Measurements from ENCODE around the gene RBM17. TPM values are rescaled to one million over a fixed set of nuclear protein-coding genes. Genes with fewer than 3 reads are reported as not detected.
A peak's percentile ranks its signal among the peaks of the same experiment; 100 is the strongest.

The RBM17 gene
- total and polyA plus RNA-seq, 2 of the 4 experiments (the other 2 are of a cell fraction): 24.6 to 56.7 TPM

- no peak for TF ChIP-seq CEBPB (IDR thresholded peaks at IDR 0.05; ENCODE audit: low read depth, low read length)
- TF ChIP-seq MAFK (IDR thresholded peaks at IDR 0.05; ENCODE audit: low read depth, low read length): no peak
- no peak for TF ChIP-seq NFE2L2 (IDR thresholded peaks at IDR 0.05; ENCODE audit: low read depth, low read length)
- TF ChIP-seq SMC3 (IDR thresholded peaks at IDR 0.05; ENCODE audit: low read depth, low read length): no peak
Measured at GRCh38 chr10:6130848-6131470, 42.1 kb downstream of the RBM17 start (continued).

GRCh38 chr10:6133331-6134098 lies 44.7 kb downstream of the RBM17 start:
- no peak overlapping the region for H3K4me3 ChIP-seq (ENCODE audit: insufficient read depth, low read depth, low read length)
- H3K56ac ChIP-seq (ENCODE audit: extremely low read depth, insufficient read depth, low read length): no peak overlapping the region
- peaks cover 7% of the 10 kb centered on the region; the same call in 1 of the 2 replicates for H3K9me1 ChIP-seq (ENCODE audit: insufficient read depth, low read length)
- peak overlapping the region; percentile 33 for H2AFZ ChIP-seq (replicated peaks; ENCODE audit: low read length, poor library complexity)
- no peak overlapping the region for H2BK20ac ChIP-seq (ENCODE audit: low read depth, low read length)
- no peak overlapping the region for H3K27ac ChIP-seq (ENCODE audit: insufficient read depth, low read length)
- dilution Hi-C loops (cut with HindIII; ENCODE audit: low sequenced_read_pairs, unreplicated experiment): no loop called here
- in situ Hi-C loops (cut with MboI; ENCODE audit: low sequenced_read_pairs): loop anchor here (25.0 kb wide), 1 partner anchor 629 kb away; no protein-coding TSS in a partner anchor
- no peak for ATAC-seq (ENCODE audit: low read depth)
- H3K14ac ChIP-seq (replicated peaks; ENCODE audit: low read depth, low read length): no peak overlapping the region
- H2BK5ac ChIP-seq (ENCODE audit: low read depth, low read length, poor library complexity, severe bottlenecking): no peak overlapping the region
- no peak overlapping the region for H2BK120ac ChIP-seq (ENCODE audit: low read depth, low read length)
- H3K79me1 ChIP-seq (ENCODE audit: low read depth in 1 of 2, low read length in 2 of 2): no peaks in the 10 kb centered on the region
- DNase-seq: no peak
- H3K4ac ChIP-seq (ENCODE audit: low read depth, low read length): no peak overlapping the region
- no peak overlapping the region for H2BK15ac ChIP-seq (ENCODE audit: low read depth, low read length)
- H2AK9ac ChIP-seq (replicated peaks; ENCODE audit: low read depth, low read length, poor library complexity): peak overlapping the region; percentile 42
- peaks cover 23% of the 10 kb centered on the region for H3K4me1 ChIP-seq (ENCODE audit: control insufficient read depth, insufficient read depth, low read length)
- 89% methylated on average over 6 of the region's 22 CpGs; no CpG with 5 or more reads in 1 of the 2 experiments for WGBS, 2 experiments (ENCODE audit: extremely low coverage in 2 of 2, insufficient read length in 1 of 2)
- no peaks in the 10 kb centered on the region for H4K20me1 ChIP-seq (ENCODE audit: insufficient read depth, low read length)
- ChIA-PET POLR2A (ENCODE audit: unreplicated experiment) (no interaction called here), CTCF (no interaction called here)
- H3K9me3 ChIP-seq (ENCODE audit: control insufficient read depth, insufficient read depth, low read length): no peaks in the 10 kb centered on the region
- no peak overlapping the region for H3K23ac ChIP-seq (ENCODE audit: low read depth, low read length)
- H3K4me2 ChIP-seq (ENCODE audit: low read depth, low read length): no peak overlapping the region
- no TSS peak for BruUV-seq (replicated peaks)
- H4K8ac ChIP-seq (ENCODE audit: low read depth in 2 of 2, low read length in 2 of 2): no peak overlapping the region
- H2AK5ac ChIP-seq (ENCODE audit: low read depth, low read length): no peak overlapping the region
- H3K36me3 ChIP-seq (ENCODE audit: control insufficient read depth, insufficient read depth, low read length): no peaks in the 10 kb centered on the region
- H3K18ac ChIP-seq (ENCODE audit: low read depth, low read length): no peak overlapping the region
- no peak overlapping the region for H4K5ac ChIP-seq (ENCODE audit: low read depth, low read length)
- H3K9ac ChIP-seq (ENCODE audit: low read depth, low read length): no peak overlapping the region
- TF ChIP-seq CHD1 (IDR thresholded peaks at IDR 0.05; ENCODE audit: low read depth, low read length): no peak
- no peak for TF ChIP-seq RFX5 (IDR thresholded peaks at IDR 0.05; ENCODE audit: low read depth, low read length)
- TF ChIP-seq RAD21 (IDR thresholded peaks at IDR 0.05; ENCODE audit: low read length): no peak
- no peak for TF ChIP-seq CTCF (conservative IDR thresholded peaks at IDR 0.05; ENCODE audit: low read depth, low read length)
- TF ChIP-seq FOS (IDR thresholded peaks at IDR 0.05; ENCODE audit: low read depth, low read length): no peak
- no peak for TF ChIP-seq POLR2A (IDR thresholded peaks at IDR 0.05; ENCODE audit: low read depth, low read length)
- no peak for TF ChIP-seq MAZ (IDR thresholded peaks at IDR 0.05; ENCODE audit: borderline replicate concordance, low read depth, low read length)
- TF ChIP-seq CEBPB (IDR thresholded peaks at IDR 0.05; ENCODE audit: low read depth, low read length): no peak
- TF ChIP-seq USF2 (IDR thresholded peaks at IDR 0.05; ENCODE audit: low read depth, low read length): no peak
- TF ChIP-seq MXI1 (IDR thresholded peaks at IDR 0.05; ENCODE audit: borderline replicate concordance, low read depth, low read length): no peak
- H3K27me3 ChIP-seq (ENCODE audit: control insufficient read depth, insufficient read depth, low read length): no peaks in the 10 kb centered on the region
- intact Hi-C loops (cut with micrococcal nuclease): no loop called here
- no peak overlapping the region for H4K91ac ChIP-seq (ENCODE audit: insufficient read depth, low read depth, low read length)

Data from IMR-90 (cell line).